HCT116 (cell line): ENCODE results near the gene NEURL1B.

Source experiments
- CTCF ChIP-seq, 3 experiments: fragments of 200-600 bp in 1 of 3; sonication (generic) in 1 of 3; IDR thresholded peaks in 2 of 3; conservative IDR thresholded peaks in 1 of 3; 2 replicates each; pipeline ENCODE4 v1.5.1; 2012 to 2017; ENCODE audit warnings: low read depth in 2 of 3, low read length in 2 of 3, antibody characterized with exemption in 1 of 3, borderline replicate concordance in 1 of 3, control low read depth in 1 of 3, mild to moderate bottlenecking in 1 of 3, mixed read lengths in 1 of 3, mixed run types in 1 of 3, moderate library complexity in 1 of 3; ENCODE audit not compliant: insufficient read depth in 1 of 3
- EZH2 ChIP-seq: fragments of 200-600 bp; sonication (generic); IDR thresholded peaks from 2 replicates; pipeline ENCODE4 v1.6.1; 2017; ENCODE audit warnings: antibody characterized with exemption, mixed run types
- POLR2A ChIP-seq: IDR thresholded peaks from 2 replicates; pipeline ENCODE4 v1.7.0; 2011; ENCODE audit warnings: borderline replicate concordance; ENCODE audit not compliant: insufficient read depth, insufficient read length; ENCODE audit errors: extremely low read depth
- REST ChIP-seq: IDR thresholded peaks from 2 replicates; pipeline ENCODE4 v1.6.1; 2012; ENCODE audit warnings: low read depth

- TF ChIP-seq CTCF (IDR thresholded peaks at IDR 0.05 in 2 of 3, conservative IDR thresholded peaks at IDR 0.05 in 1 of 3; ENCODE audit: borderline replicate concordance in 1 of 3, insufficient read depth in 1 of 3, low read depth in 2 of 3, low read length in 2 of 3) (no peak), POLR2A (no peak), EZH2 (no peak), REST (no peak)
These were observed 6.9 kb downstream of the NEURL1B start for GRCh38 chr5:172648013-172648381.
